A204.1 (cell line): ENCODE results near the gene AFP.
A peak's percentile ranks its signal among the peaks of the same experiment; 100 is the strongest.

ENCODE experiments used
- FAIRE-seq: peaks from 2 replicates; lab custom pipeline; 2012; peaks lifted over from hg19 to GRCh38; lab: Jason Lieb, UNC

The AFP gene

GRCh38 chr4:73438582-73439215 is 2.7 kb downstream of the AFP start:
- no peak for FAIRE-seq

GRCh38 chr4:73439445-73439844 is 3.4 kb downstream of the AFP start:
- no peak for FAIRE-seq

GRCh38 chr4:73439991-73440390 is 4.0 kb downstream of the AFP start:
- FAIRE-seq, result no peak

- no peak for FAIRE-seq
Measured at GRCh38 chr4:73440653-73441052, 4.6 kb downstream of the AFP start.

- FAIRE-seq, result no peak
Measured at GRCh38 chr4:73442275-73442674, 6.3 kb downstream of the AFP start.

GRCh38 chr4:73443224-73443623 is 7.2 kb downstream of the AFP start:
- FAIRE-seq, result no peak

- no peak for FAIRE-seq
Measured at GRCh38 chr4:73445383-73446335, 9.6 kb downstream of the AFP start.

- FAIRE-seq, result peak; percentile 82
Measured at GRCh38 chr4:73446336-73446938, 10.4 kb downstream of the AFP start.

- no peak for FAIRE-seq
Measured at GRCh38 chr4:73447671-73448070, 11.7 kb downstream of the AFP start.

GRCh38 chr4:73448448-73449203 is 12.6 kb downstream of the AFP start:
- no peak for FAIRE-seq

- no peak for FAIRE-seq
Measured at GRCh38 chr4:73450398-73451004, 14.5 kb downstream of the AFP start.

- FAIRE-seq, result no peak
Measured at GRCh38 chr4:73451404-73451803, 15.4 kb downstream of the AFP start.

- FAIRE-seq, result no peak
Measured at GRCh38 chr4:73451981-73452747, 16.1 kb downstream of the AFP start.

GRCh38 chr4:73452953-73453700 is 17.1 kb downstream of the AFP start:
- no peak for FAIRE-seq

- no peak for FAIRE-seq
Measured at GRCh38 chr4:73453701-73454005, 17.6 kb downstream of the AFP start.

- FAIRE-seq, result no peak
Measured at GRCh38 chr4:73454920-73455319, 18.9 kb downstream of the AFP start.

GRCh38 chr4:73456177-73457022 is 20.4 kb downstream of the AFP start:
- FAIRE-seq, result no peak

GRCh38 chr4:73458184-73459047 is 22.4 kb downstream of the AFP start:
- no peak for FAIRE-seq

GRCh38 chr4:73459048-73459421 is 23.0 kb downstream of the AFP start:
- FAIRE-seq, result no peak
